NOMO-1 treated with dmso at 0.1 percent for 144 hours (cell line): ENCODE measurements around the gene PSG1.
"Not testable (repeated sequence)": the region's sequence is repeated elsewhere in the genome, so short reads cannot be mapped to it uniquely, and the experiment has no call there.

Experiments used
- DNase-seq: peaks from one replicate; lab custom pipeline; 2025; ENCODE audit not compliant: unreplicated experiment; lab: John Stamatoyannopoulos, UW

The PSG1 gene

DNA sequence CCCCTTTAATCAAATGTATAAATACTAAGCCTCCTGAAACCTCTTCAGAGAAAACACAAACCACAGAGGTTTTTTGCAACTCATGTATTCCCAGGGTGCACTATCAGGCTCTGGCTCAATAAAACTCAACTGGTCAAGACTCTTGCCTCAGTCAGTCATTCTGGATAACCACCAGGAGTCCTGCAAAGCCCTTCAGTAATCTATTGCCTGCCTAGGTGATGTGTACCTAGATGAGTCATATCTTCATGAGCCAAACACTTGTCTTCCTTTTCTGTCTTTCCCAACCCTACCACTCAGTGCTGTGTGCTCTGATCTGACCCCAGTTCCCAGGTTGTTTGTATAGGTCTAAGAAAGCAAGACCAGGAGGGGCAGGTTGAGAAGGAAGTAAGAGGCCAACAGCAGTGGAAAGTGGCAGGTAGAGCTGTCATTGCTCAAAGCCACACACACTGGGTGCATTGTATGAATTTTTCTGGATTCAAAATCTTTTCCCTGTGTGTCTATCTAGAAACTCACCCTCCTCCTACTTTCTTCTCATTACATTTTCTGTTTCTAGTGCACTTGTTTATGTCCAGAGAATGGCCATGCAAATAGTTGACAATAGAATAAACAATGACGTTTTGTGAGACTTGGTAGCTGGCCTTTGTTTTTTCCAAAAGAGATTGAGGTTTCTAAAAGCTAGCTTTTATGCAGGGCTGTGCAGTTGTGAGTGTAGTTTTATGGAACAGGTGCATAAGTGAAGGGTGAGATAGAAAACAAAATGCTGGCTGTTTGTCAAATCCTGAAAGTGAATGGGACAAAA, 48.1 kb downstream of the PSG1 start:
- no peak for DNase-seq

GRCh38 chr19:42821306-42821977, 58.1 kb downstream of the PSG1 start:
- not testable (repeated sequence) for DNase-seq

DNA sequence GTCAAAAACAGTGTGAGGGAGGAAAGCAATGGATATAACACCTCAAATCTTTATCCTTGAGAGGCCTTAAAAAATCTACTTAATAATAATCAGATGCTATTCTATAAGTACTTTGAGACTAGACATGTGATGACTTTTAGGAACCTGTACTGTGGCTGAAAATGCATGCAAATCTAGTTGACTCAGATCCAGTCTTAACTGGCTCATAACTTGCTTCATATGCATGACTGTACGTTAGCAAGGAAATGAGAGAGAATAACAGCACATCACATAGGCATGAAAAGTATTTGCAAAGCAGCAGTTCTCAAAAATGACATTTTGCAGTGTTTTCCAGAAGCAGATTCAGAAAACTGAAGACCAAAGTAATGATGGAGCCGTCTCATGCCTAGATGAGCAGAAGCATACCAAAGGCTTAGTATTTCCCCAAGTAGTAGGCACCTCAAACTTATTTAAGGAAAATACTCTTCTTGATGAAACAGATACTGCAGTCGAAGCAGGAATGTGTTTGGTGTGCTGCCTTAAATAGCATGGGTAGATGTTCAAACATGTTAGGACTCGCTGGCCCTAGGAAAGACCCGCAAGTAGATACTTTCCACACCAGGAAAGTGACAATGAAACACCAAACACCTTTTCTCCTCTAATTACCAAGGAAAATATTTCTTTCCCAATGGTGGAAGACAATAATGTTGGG, 59.4 kb downstream of the PSG1 start:
- DNase-seq, result not testable (repeated sequence)

DNA sequence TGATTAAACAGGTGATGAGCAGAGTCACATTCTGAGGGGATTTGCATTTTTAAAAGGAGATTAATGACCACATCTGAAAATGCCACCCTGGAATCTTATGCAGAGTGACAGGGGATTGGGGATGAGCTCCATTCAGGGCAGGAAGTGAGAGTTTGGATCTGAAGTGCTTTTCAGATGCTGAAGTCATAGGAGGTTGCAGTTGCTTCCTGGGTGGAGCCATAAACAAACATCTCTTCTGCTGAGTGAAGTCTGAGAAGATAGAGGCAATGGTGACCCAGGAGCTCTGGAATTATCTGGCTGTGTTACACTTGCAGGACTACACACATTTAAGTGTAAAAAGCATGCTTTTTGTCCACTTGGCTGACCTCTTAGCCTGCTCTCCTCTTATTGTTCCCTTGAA, 62.6 kb downstream of the PSG1 start:
- DNase-seq, result no peak
